Astrocyte (in vitro differentiated cells and primary cell): ENCODE results near the gene FSTL4.

Source experiments
- CTCF ChIP-seq: IDR thresholded peaks from 2 replicates; pipeline ENCODE4 v1.5.1; 2011; ENCODE audit warnings: low read depth, mild to moderate bottlenecking, inconsistent platforms, low read length, moderate library complexity; ENCODE audit not compliant: insufficient read depth
- EZH2 ChIP-seq: IDR thresholded peaks from 2 replicates; pipeline ENCODE4 v1.6.1; 2012; ENCODE audit warnings: mild to moderate bottlenecking, low read length, inconsistent platforms; ENCODE audit not compliant: insufficient read depth

GRCh38 chr5:133475986-133476385 lies 136.4 kb downstream of the FSTL4 start:
- no peak for TF ChIP-seq CTCF
- no peak for TF ChIP-seq EZH2
